Endodermal cell (in vitro differentiated cells): Measurements from ENCODE around the gene FGF3. TPM values are rescaled to one million over a fixed set of nuclear protein-coding genes. Genes with fewer than 3 reads are reported as not detected.

Experiments used
- DNase-seq: peaks from one replicate; pipeline ENCODE4 v3.0.0-alpha.2; 2017
- H3K27ac ChIP-seq: 2 replicates; pipeline ENCODE4 v1.5.1; 2013; ENCODE audit warnings: mild to moderate bottlenecking, low read depth, low read length, moderate library complexity
- H3K27me3 ChIP-seq: 2 replicates; pipeline ENCODE4 v1.6.1; 2013; ENCODE audit warnings: mild to moderate bottlenecking, low read length, moderate library complexity; ENCODE audit not compliant: insufficient read depth, control insufficient read depth, poor library complexity, severe bottlenecking
- H3K36me3 ChIP-seq: 2 replicates; pipeline ENCODE4 v1.7.0; 2013; ENCODE audit warnings: mild to moderate bottlenecking, low read length, moderate library complexity; ENCODE audit not compliant: control insufficient read depth, insufficient read depth
- H3K4me1 ChIP-seq: one replicate; pipeline ENCODE4 v1.7.0; 2013; ENCODE audit warnings: low read length; ENCODE audit not compliant: control insufficient read depth, insufficient read depth
- H3K4me3 ChIP-seq: 2 replicates; pipeline ENCODE4 v1.5.1; 2013; ENCODE audit warnings: mild to moderate bottlenecking, low read length, moderate library complexity
- H3K9ac ChIP-seq: 2 replicates; pipeline ENCODE4 v1.6.1; 2013; ENCODE audit warnings: mild to moderate bottlenecking, low read length, moderate library complexity; ENCODE audit not compliant: poor library complexity, severe bottlenecking; ENCODE audit errors: extremely low read depth
- H3K9me3 ChIP-seq: 2 replicates; pipeline ENCODE4 v1.6.1; 2013; ENCODE audit warnings: mild to moderate bottlenecking, low read length, moderate library complexity; ENCODE audit not compliant: control insufficient read depth
- H3K27ac Mint-ChIP-seq: 2 replicates; pipeline ENCODE4 v1.8.0; 2020; ENCODE audit warnings: mixed read lengths
- H3K27me3 Mint-ChIP-seq: 2 replicates; pipeline ENCODE4 v1.8.0; 2021; ENCODE audit warnings: mild to moderate bottlenecking, mixed read lengths; ENCODE audit not compliant: insufficient read depth
- H3K36me3 Mint-ChIP-seq: 2 replicates; pipeline ENCODE4 v1.8.0; 2020; ENCODE audit warnings: low read depth, mixed read lengths
- H3K4me1 Mint-ChIP-seq: 2 replicates; pipeline ENCODE4 v1.8.0; 2020; ENCODE audit warnings: mixed read lengths
- H3K4me3 Mint-ChIP-seq: 2 replicates; pipeline ENCODE4 v1.8.0; 2020; ENCODE audit warnings: mild to moderate bottlenecking, moderate library complexity, mixed read lengths
- H3K9me3 Mint-ChIP-seq: 2 replicates; pipeline ENCODE4 v1.8.0; 2020; ENCODE audit warnings: mild to moderate bottlenecking, mixed read lengths
- WGBS, 2 experiments: methylation state at CpG; one replicate each; pipeline versions ENCODE4 v1.1.5 to v1.1.7; 2013; ENCODE audit warnings: missing lambda C conversion rate in 2 of 2, mixed read lengths in 1 of 2; ENCODE audit not compliant: insufficient coverage in 1 of 2, insufficient read length in 1 of 2; 5-methylcytosine and 5-hydroxymethylcytosine counted together
- total RNA-seq, 2 donors: library from RNA; stranded (reverse); fragmentation: NEBNext Ultra II Directional in 1 of 2; extraction: Animal tissue kit (Norgen Biotek cat#: 25700) in 1 of 2; gene quantifications; 2 replicates in 1 of 2; 3 replicates in 1 of 2; pipeline ENCODE4 v1.2.1, GENCODE V29; 2021
- TF ChIP-seq, protein P1 (sequence below): fragments of 200-600 bp; sonication (generic); conservative IDR thresholded peaks from 2 replicates; pipeline ENCODE4 v1.5.0; 2021; ENCODE audit warnings: antibody characterized with exemption, mild to moderate bottlenecking

The FGF3 gene
- total RNA-seq, 2 donors from 2014 or later, result not detected

DNA sequence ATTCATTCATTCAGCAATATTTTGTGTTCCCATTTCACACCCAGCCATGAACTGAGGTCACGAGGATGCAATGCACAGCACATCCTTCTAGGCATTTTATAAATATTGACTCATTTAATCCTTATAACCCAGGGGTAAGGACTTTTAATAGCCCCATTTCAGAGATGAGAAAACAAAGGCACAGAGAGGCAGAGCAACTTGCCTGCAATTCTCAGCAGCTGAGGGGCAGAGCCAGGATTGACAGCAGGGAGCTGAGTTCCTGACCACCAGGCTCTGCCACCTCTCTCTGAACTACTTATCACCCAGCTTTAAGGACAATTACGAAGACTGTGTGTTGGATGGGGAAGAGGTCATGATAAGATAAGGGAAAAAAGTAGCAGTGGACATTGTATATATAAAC is 12.8 kb upstream of the FGF3 start:
- Mint-ChIP-seq H3K9me3 (peaks cover 7% of the 10 kb centered on the region), H3K4me1 (peaks cover 21% of the 10 kb centered on the region), H3K27ac (no peak overlapping the region), H3K36me3 (no peaks in the 10 kb centered on the region), H3K27me3 (peaks cover 1% of the 10 kb centered on the region), H3K4me3 (no peak overlapping the region)
- no peak overlapping the region for H3K9ac ChIP-seq
- TF ChIP-seq, protein P1, sequence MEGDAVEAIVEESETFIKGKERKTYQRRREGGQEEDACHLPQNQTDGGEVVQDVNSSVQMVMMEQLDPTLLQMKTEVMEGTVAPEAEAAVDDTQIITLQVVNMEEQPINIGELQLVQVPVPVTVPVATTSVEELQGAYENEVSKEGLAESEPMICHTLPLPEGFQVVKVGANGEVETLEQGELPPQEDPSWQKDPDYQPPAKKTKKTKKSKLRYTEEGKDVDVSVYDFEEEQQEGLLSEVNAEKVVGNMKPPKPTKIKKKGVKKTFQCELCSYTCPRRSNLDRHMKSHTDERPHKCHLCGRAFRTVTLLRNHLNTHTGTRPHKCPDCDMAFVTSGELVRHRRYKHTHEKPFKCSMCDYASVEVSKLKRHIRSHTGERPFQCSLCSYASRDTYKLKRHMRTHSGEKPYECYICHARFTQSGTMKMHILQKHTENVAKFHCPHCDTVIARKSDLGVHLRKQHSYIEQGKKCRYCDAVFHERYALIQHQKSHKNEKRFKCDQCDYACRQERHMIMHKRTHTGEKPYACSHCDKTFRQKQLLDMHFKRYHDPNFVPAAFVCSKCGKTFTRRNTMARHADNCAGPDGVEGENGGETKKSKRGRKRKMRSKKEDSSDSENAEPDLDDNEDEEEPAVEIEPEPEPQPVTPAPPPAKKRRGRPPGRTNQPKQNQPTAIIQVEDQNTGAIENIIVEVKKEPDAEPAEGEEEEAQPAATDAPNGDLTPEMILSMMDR, result no peak
- H3K27me3 ChIP-seq, result no peaks in the 10 kb centered on the region
- no peak overlapping the region for H3K27ac ChIP-seq
- no peaks in the 10 kb centered on the region for H3K9me3 ChIP-seq
- H3K4me3 ChIP-seq, result no peak overlapping the region
- H3K4me1 ChIP-seq, result peaks cover 10% of the 10 kb centered on the region
- no peaks in the 10 kb centered on the region for H3K36me3 ChIP-seq
- 80 to 93% methylated on average over 1 of the region's 2 CpGs for WGBS, 2 experiments
- DNase-seq, result peak; percentile 65

DNA sequence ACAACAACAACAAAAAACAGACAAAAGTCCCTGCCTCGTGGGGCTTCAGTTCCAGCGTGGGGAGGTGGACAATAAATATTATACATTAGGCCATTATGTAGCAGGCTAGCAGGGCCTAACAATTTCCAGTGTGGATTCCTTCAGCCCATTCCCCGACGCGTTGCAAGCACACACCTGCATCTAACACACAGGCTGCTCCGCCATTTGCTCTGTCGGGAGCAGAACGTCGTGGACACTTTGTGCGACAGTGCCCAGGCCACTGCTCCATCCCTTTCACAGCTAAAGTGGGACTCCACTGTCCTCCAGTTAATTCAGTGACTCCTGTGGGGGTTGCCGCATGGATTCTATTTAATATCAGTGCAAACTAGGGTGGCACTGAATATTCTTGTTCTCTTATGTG is 10.9 kb upstream of the FGF3 start:
- Histone ChIP-seq H3K27me3 (no peaks in the 10 kb centered on the region), H3K36me3 (no peaks in the 10 kb centered on the region), H3K9ac (no peak overlapping the region), H3K9me3 (no peaks in the 10 kb centered on the region), H3K4me1 (peaks cover 10% of the 10 kb centered on the region), H3K27ac (no peak overlapping the region), H3K4me3 (no peak overlapping the region)
- WGBS, 2 experiments, result 93 to 97% methylated on average over 7 to 11 of the region's 11 CpGs
- Mint-ChIP-seq H3K4me1 (peaks cover 21% of the 10 kb centered on the region), H3K27me3 (peaks cover 7% of the 10 kb centered on the region), H3K27ac (no peak overlapping the region), H3K4me3 (no peak overlapping the region), H3K36me3 (no peaks in the 10 kb centered on the region), H3K9me3 (peaks cover 13% of the 10 kb centered on the region)
- TF ChIP-seq, protein P1, result no peak
- DNase-seq, result peak; percentile 36

DNA sequence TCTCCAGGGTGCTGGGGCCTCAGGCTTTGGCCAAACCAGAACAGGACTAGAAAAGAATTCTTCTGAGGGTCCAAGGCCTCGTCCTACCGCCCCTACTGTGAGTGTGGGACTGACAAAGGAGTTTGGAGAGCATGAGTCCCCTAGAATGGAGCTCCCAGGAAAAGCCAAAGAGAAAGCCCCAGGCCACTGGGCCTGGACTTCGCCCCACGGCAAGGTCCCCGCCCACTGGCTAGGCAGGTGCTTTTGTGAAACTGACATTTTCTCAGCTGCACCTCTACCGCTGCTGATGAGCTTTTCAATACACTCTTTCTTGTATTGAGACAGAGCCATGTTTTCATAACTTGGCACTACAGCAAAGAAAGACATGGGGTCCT is 9.7 kb upstream of the FGF3 start:
- no peaks in the 10 kb centered on the region for H3K9me3 ChIP-seq
- no peaks in the 10 kb centered on the region for H3K36me3 ChIP-seq
- no peak overlapping the region for H3K9ac ChIP-seq
- H3K4me3 ChIP-seq, result no peak overlapping the region
- 83 to 86% methylated on average over 6 of the region's 6 CpGs for WGBS, 2 experiments
- peaks cover 10% of the 10 kb centered on the region for H3K4me1 ChIP-seq
- H3K27ac ChIP-seq, result no peak overlapping the region
- no peak for DNase-seq
- Mint-ChIP-seq H3K27me3 (peaks cover 10% of the 10 kb centered on the region), H3K4me1 (peaks cover 21% of the 10 kb centered on the region), H3K36me3 (no peaks in the 10 kb centered on the region), H3K9me3 (peaks cover 13% of the 10 kb centered on the region), H3K4me3 (no peak overlapping the region), H3K27ac (no peak overlapping the region)
- no peaks in the 10 kb centered on the region for H3K27me3 ChIP-seq
- TF ChIP-seq, protein P1, result no peak
